GM18867 (cell line): ENCODE data around the gene LACTB.

Source experiments
- ATAC-seq: cut with Tn5 transposase; IDR thresholded peaks from one replicate; pipeline ENCODE4 v1.9.1; 2021; ENCODE audit warnings: mild to moderate bottlenecking, moderate library complexity; ENCODE audit not compliant: unreplicated experiment

Gene LACTB

GRCh38 chr15:63122002-63122875 is 578 bp downstream of the LACTB start:
- ATAC-seq, result peak; percentile 83

- ATAC-seq, result no peak
Measured at GRCh38 chr15:63124506-63124905, 2.8 kb downstream of the LACTB start.

- no peak for ATAC-seq
Measured at GRCh38 chr15:63126726-63127125, 5.1 kb downstream of the LACTB start.

GRCh38 chr15:63133786-63134185 is 12.1 kb downstream of the LACTB start:
- ATAC-seq, result no peak

- no peak for ATAC-seq
Measured at GRCh38 chr15:63134245-63134985, 12.8 kb downstream of the LACTB start.

- ATAC-seq, result no peak
Measured at GRCh38 chr15:63135281-63135680, 13.6 kb downstream of the LACTB start.

GRCh38 chr15:63135804-63136203 is 14.1 kb downstream of the LACTB start:
- ATAC-seq, result no peak

GRCh38 chr15:63136742-63137141 is 15.1 kb downstream of the LACTB start:
- no peak for ATAC-seq

GRCh38 chr15:63140936-63141335 is 19.3 kb downstream of the LACTB start:
- ATAC-seq, result no peak

- ATAC-seq, result no peak
Measured at GRCh38 chr15:63145426-63145825, 23.8 kb downstream of the LACTB start.

- ATAC-seq, result no peak
Measured at GRCh38 chr15:63146684-63147083, 25.0 kb downstream of the LACTB start.

- no peak for ATAC-seq
Measured at GRCh38 chr15:63151665-63152064, 30.0 kb downstream of the LACTB start.

GRCh38 chr15:63155486-63155885 is 33.8 kb downstream of the LACTB start:
- ATAC-seq, result no peak

GRCh38 chr15:63156086-63156710 is 34.5 kb downstream of the LACTB start:
- ATAC-seq, result peak; percentile 2

GRCh38 chr15:63156755-63157117 is 35.1 kb downstream of the LACTB start:
- ATAC-seq, result peak; percentile 29

GRCh38 chr15:63157118-63157843 is 35.6 kb downstream of the LACTB start, which contains the start of gene RPS27L:
RPS27L (minus strand) TSS chr15:63157477; CDS start chr15:63157405, 72 bp downstream.
- peak; percentile 85 for ATAC-seq

- ATAC-seq, result peak; percentile 30
Measured at GRCh38 chr15:63157891-63158431, 36.3 kb downstream of the LACTB start.

- no peak for ATAC-seq
Measured at GRCh38 chr15:63160638-63161037, 39.0 kb downstream of the LACTB start.

- ATAC-seq, result no peak
Measured at GRCh38 chr15:63163217-63163616, 41.6 kb downstream of the LACTB start.

GRCh38 chr15:63165166-63165859 is 43.7 kb downstream of the LACTB start:
- no peak for ATAC-seq
